ENCODE data around the gene MTAP.

The MTAP gene

DNA sequence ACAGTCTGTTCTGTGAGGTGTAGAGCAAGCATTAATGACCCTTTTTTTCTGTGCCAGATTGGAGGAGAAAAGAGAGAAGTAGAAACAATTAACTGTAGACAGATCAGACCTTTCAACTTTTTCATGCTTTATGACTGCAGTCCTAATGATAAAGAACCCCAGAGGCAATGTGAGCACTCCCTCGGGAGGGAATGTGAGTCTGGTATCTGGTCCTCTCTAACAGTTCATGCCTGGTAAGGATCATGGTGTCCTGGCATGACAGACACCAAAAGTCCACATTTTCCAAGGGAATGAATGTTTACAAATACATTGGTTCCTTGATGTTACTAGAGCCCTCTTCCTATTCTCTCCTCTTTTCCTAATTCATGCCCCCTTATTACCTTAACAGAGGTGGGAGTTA is 70.3 kb downstream of the MTAP start:
- no peaks in the 10 kb centered on the region for H3K27me3 ChIP-seq (ENCODE audit: insufficient read depth, poor library complexity, severe bottlenecking)
- no peak overlapping the region for H3K4me3 ChIP-seq (replicated peaks; ENCODE audit: insufficient read depth, low read length)
- TF ChIP-seq, protein P1, sequence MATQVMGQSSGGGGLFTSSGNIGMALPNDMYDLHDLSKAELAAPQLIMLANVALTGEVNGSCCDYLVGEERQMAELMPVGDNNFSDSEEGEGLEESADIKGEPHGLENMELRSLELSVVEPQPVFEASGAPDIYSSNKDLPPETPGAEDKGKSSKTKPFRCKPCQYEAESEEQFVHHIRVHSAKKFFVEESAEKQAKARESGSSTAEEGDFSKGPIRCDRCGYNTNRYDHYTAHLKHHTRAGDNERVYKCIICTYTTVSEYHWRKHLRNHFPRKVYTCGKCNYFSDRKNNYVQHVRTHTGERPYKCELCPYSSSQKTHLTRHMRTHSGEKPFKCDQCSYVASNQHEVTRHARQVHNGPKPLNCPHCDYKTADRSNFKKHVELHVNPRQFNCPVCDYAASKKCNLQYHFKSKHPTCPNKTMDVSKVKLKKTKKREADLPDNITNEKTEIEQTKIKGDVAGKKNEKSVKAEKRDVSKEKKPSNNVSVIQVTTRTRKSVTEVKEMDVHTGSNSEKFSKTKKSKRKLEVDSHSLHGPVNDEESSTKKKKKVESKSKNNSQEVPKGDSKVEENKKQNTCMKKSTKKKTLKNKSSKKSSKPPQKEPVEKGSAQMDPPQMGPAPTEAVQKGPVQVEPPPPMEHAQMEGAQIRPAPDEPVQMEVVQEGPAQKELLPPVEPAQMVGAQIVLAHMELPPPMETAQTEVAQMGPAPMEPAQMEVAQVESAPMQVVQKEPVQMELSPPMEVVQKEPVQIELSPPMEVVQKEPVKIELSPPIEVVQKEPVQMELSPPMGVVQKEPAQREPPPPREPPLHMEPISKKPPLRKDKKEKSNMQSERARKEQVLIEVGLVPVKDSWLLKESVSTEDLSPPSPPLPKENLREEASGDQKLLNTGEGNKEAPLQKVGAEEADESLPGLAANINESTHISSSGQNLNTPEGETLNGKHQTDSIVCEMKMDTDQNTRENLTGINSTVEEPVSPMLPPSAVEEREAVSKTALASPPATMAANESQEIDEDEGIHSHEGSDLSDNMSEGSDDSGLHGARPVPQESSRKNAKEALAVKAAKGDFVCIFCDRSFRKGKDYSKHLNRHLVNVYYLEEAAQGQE (IDR thresholded peaks at IDR 0.05; ENCODE audit: insufficient replicate concordance, low read depth): no peak
- no peak for TF ChIP-seq GABPA (IDR thresholded peaks at IDR 0.05; ENCODE audit: low read depth)
- TF ChIP-seq, protein P2, sequence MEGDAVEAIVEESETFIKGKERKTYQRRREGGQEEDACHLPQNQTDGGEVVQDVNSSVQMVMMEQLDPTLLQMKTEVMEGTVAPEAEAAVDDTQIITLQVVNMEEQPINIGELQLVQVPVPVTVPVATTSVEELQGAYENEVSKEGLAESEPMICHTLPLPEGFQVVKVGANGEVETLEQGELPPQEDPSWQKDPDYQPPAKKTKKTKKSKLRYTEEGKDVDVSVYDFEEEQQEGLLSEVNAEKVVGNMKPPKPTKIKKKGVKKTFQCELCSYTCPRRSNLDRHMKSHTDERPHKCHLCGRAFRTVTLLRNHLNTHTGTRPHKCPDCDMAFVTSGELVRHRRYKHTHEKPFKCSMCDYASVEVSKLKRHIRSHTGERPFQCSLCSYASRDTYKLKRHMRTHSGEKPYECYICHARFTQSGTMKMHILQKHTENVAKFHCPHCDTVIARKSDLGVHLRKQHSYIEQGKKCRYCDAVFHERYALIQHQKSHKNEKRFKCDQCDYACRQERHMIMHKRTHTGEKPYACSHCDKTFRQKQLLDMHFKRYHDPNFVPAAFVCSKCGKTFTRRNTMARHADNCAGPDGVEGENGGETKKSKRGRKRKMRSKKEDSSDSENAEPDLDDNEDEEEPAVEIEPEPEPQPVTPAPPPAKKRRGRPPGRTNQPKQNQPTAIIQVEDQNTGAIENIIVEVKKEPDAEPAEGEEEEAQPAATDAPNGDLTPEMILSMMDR (IDR thresholded peaks at IDR 0.05; ENCODE audit: insufficient read depth, low read length): no peak
- no peak for DNase-seq (ENCODE audit: low read depth in 1 of 2, low spot score in 1 of 2)
- no peak overlapping the region for H3K27ac ChIP-seq (replicated peaks)

DNA sequence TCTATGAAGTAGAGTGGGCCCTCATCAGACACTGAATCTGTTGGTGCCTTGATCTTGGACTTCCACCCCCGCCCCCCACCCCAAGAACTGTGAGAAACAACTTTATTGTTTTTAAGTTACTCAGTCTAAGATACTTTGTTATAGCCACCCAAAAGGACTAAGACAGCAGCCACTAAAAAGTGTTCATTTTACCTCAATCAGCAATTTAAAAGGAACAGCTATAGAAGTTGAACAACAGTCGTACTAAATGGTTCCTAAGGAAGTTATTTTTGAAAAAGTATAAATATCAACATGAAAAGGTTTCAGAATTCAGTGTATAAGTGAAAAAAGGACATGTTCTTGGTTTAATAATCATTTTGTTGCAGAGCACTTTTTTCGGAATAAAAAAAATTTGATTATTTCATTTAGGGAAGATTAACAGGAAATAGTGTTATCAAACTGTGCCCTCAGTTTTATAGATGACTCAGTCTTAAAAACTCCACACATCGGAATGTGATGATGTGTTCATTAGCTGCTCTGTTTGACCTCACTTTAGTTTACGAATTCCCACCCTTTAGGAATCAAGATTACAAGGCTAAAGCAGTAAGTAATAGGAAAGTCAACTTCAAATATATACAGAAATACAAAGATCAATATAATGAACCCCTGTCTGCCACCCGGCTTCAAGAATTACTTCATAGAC is 71.2 kb downstream of the MTAP start:
- no peak overlapping the region for H3K27ac ChIP-seq (replicated peaks)
- H3K4me3 ChIP-seq (replicated peaks; ENCODE audit: insufficient read depth, low read length): no peak overlapping the region
- no peaks in the 10 kb centered on the region for H3K27me3 ChIP-seq (ENCODE audit: insufficient read depth, poor library complexity, severe bottlenecking)
- TF ChIP-seq, protein P1 (IDR thresholded peaks at IDR 0.05; ENCODE audit: insufficient replicate concordance, low read depth): no peak
- no peak for TF ChIP-seq GABPA (IDR thresholded peaks at IDR 0.05; ENCODE audit: low read depth)
- TF ChIP-seq, protein P2 (IDR thresholded peaks at IDR 0.05; ENCODE audit: insufficient read depth, low read length): no peak
- no peak for TF ChIP-seq POLR2AphosphoS5 (IDR thresholded peaks at IDR 0.05; ENCODE audit: low read depth)
- no peak for TF ChIP-seq SPI1 (IDR thresholded peaks at IDR 0.05; ENCODE audit: borderline replicate concordance, low read depth)
- DNase-seq (ENCODE audit: low read depth in 1 of 2, low spot score in 1 of 2): no peak

DNA sequence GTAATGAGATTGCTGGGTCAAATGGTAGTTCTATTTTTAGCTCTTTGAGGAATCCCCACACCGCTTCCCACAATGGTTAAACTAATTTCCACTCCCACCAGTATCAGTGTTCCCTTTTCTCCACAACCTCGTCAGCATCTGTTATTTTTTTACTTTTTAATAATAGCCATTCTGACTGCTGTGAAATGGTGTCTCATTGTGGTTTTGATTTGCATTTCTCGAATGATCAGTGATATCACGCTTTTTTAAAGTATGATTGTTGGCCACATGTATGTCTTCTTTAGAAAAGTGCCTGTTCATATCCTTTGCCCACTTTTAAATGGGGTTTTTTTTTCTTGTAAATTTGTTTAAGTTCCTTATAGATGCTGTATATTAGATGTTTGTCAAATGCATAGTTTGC is 73.5 kb downstream of the MTAP start:
- Histone ChIP-seq H3K4me3 (replicated peaks; ENCODE audit: insufficient read depth, low read length) (no peak overlapping the region), H3K27ac (replicated peaks) (no peak overlapping the region), H3K27me3 (ENCODE audit: insufficient read depth, poor library complexity, severe bottlenecking) (no peaks in the 10 kb centered on the region)
- DNase-seq (ENCODE audit: low read depth in 1 of 2, low spot score in 1 of 2): no peak
- TF ChIP-seq POLR2AphosphoS5 (IDR thresholded peaks at IDR 0.05; ENCODE audit: low read depth): no peak
- TF ChIP-seq GABPA (IDR thresholded peaks at IDR 0.05; ENCODE audit: low read depth): no peak
- TF ChIP-seq, protein P1 (IDR thresholded peaks at IDR 0.05; ENCODE audit: insufficient replicate concordance, low read depth): no peak
- TF ChIP-seq, protein P2 (IDR thresholded peaks at IDR 0.05; ENCODE audit: insufficient read depth, low read length): no peak
- TF ChIP-seq SPI1 (IDR thresholded peaks at IDR 0.05; ENCODE audit: borderline replicate concordance, low read depth): no peak

Measured in HL-60 (cell line).